OCI-LY3 (cell line): ENCODE data around the gene DDAH2.

Source experiments
- H2AFZ ChIP-seq: fragments of 200-600, 300-600 bp; shearing (Covaris generic); 2 replicates; pipeline ENCODE4 v1.6.0; 2014; ENCODE audit warnings: antibody characterized with exemption, low read depth, low read length
- H3K27ac ChIP-seq: fragments of 200-600, 300-600 bp; sonication (generic); 2 replicates; pipeline ENCODE4 v1.5.1; 2014; ENCODE audit warnings: mild to moderate bottlenecking, low read length, moderate library complexity, mixed read lengths
- H3K27me3 ChIP-seq: fragments of 200-600, 300-600 bp; sonication (generic); 2 replicates; pipeline ENCODE4 v1.6.1; 2014; ENCODE audit warnings: low read depth, low read length, mixed read lengths
- H3K36me3 ChIP-seq: fragments of 200-600, 300-600 bp; sonication (generic); replicated peaks from 2 replicates; pipeline ENCODE3; 2014; ENCODE audit warnings: low read depth, low read length, mixed read lengths
- H3K4me1 ChIP-seq: fragments of 300-600, 200-600 bp; sonication (generic); 2 replicates; pipeline ENCODE4 v1.6.1; 2014; ENCODE audit warnings: low read length, mixed read lengths
- H3K4me2 ChIP-seq: fragments of 200-600, 300-600 bp; sonication (generic); 2 replicates; pipeline ENCODE4 v1.6.1; 2014; ENCODE audit warnings: low read length, mixed read lengths
- H3K4me3 ChIP-seq: fragments of 300-600, 200-600 bp; sonication (generic); 2 replicates; pipeline ENCODE4 v1.5.1; 2014; ENCODE audit warnings: antibody characterized with exemption, mild to moderate bottlenecking, low read length, moderate library complexity
- H3K79me2 ChIP-seq: fragments of 300-600, 200-600 bp; shearing (Covaris generic); 2 replicates; pipeline ENCODE4 v1.6.1; 2014; ENCODE audit warnings: mild to moderate bottlenecking, low read length, mixed read lengths
- H3K9ac ChIP-seq: fragments of 300-600, 200-600 bp; shearing (Covaris generic); 2 replicates; pipeline ENCODE4 v1.6.0; 2014; ENCODE audit warnings: mild to moderate bottlenecking, low read length, moderate library complexity
- H3K9me3 ChIP-seq: fragments of 200-600, 300-600 bp; shearing (Covaris generic); 2 replicates; pipeline ENCODE4 v1.6.1; 2014; ENCODE audit warnings: low read length, mixed read lengths; ENCODE audit not compliant: insufficient read depth
- H4K20me1 ChIP-seq: fragments of 200-600, 300-600 bp; sonication (generic); 2 replicates; pipeline ENCODE4 v1.6.1; 2016; ENCODE audit warnings: low read length, mixed read lengths; ENCODE audit not compliant: insufficient read depth
- EZH2phosphoT487 ChIP-seq: fragments of 200-600 bp; shearing (Covaris generic); IDR thresholded peaks from 2 replicates; pipeline ENCODE4 v1.6.1; 2018; ENCODE audit warnings: antibody characterized with exemption, mixed run types, low read depth
- TF ChIP-seq, protein P1 (sequence below): fragments of 200-600, 300-600 bp; sonication (generic); IDR thresholded peaks from 2 replicates; pipeline ENCODE4 v1.5.1; 2014; ENCODE audit warnings: antibody characterized with exemption, low read length, low read depth

The DDAH2 gene, protein sequence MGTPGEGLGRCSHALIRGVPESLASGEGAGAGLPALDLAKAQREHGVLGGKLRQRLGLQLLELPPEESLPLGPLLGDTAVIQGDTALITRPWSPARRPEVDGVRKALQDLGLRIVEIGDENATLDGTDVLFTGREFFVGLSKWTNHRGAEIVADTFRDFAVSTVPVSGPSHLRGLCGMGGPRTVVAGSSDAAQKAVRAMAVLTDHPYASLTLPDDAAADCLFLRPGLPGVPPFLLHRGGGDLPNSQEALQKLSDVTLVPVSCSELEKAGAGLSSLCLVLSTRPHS

DNA sequence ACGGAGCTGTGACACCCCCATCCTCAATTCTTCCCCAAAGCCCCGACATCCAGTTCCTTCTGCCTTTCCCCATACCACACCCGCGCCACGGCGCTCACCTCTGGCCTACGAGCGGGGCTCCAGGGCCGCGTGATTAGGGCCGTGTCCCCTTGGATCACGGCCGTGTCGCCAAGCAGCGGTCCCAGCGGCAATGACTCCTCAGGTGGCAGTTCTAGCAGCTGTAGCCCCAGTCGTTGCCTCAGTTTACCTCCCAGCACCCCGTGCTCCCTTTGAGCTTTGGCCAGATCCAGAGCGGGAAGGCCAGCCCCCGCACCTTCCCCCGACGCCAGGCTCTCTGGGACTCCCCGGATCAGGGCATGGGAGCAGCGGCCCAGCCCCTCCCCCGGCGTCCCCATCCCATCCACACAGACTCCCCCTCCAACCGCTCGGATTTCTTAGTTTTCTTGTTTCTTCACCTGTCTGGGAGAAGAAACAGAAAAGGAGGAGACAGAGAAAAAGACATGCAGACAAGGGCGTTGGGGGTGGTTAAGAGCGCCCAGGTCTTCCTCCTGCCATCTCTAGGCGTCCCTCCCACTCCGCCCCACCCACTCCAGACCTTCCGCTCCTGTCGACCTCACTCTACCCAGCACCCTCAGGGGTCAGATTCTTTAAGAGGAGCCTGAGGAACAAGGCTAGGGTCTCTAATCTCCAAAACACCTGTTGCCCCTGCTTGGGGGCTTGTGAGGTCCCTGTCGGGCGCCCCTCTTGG, at the start of gene DDAH2:
TSS of gene DDAH2 (minus strand) at position 533 of the 748 bp plus-strand sequence. CDS start at position 395, 138 bp downstream.
- H2AFZ ChIP-seq, result no peak within 1 kb of the TSS
- H3K9me3 ChIP-seq, result no peaks in the 10 kb centered on the region
- H3K9ac ChIP-seq, result no peak within 1 kb of the TSS
- H3K4me1 ChIP-seq, result peaks cover 30% of the 10 kb centered on the region
- peak within 1 kb of the TSS; percentile 48; the same call in 1 of the 2 replicates for H3K4me2 ChIP-seq
- no peak within 1 kb of the TSS for H3K4me3 ChIP-seq
- peaks cover 7% of the 10 kb centered on the region for H4K20me1 ChIP-seq
- peaks cover 6% of the 10 kb centered on the region for H3K79me2 ChIP-seq
- H3K27ac ChIP-seq, result peak within 1 kb of the TSS; percentile 75
- H3K27me3 ChIP-seq, result no peaks in the 10 kb centered on the region
- TF ChIP-seq, protein P1, sequence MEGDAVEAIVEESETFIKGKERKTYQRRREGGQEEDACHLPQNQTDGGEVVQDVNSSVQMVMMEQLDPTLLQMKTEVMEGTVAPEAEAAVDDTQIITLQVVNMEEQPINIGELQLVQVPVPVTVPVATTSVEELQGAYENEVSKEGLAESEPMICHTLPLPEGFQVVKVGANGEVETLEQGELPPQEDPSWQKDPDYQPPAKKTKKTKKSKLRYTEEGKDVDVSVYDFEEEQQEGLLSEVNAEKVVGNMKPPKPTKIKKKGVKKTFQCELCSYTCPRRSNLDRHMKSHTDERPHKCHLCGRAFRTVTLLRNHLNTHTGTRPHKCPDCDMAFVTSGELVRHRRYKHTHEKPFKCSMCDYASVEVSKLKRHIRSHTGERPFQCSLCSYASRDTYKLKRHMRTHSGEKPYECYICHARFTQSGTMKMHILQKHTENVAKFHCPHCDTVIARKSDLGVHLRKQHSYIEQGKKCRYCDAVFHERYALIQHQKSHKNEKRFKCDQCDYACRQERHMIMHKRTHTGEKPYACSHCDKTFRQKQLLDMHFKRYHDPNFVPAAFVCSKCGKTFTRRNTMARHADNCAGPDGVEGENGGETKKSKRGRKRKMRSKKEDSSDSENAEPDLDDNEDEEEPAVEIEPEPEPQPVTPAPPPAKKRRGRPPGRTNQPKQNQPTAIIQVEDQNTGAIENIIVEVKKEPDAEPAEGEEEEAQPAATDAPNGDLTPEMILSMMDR, result no peak; the same call in 1 of the 2 replicates
- no peak for TF ChIP-seq EZH2phosphoT487
- peaks cover 42% of the 10 kb centered on the region for H3K36me3 ChIP-seq

DNA sequence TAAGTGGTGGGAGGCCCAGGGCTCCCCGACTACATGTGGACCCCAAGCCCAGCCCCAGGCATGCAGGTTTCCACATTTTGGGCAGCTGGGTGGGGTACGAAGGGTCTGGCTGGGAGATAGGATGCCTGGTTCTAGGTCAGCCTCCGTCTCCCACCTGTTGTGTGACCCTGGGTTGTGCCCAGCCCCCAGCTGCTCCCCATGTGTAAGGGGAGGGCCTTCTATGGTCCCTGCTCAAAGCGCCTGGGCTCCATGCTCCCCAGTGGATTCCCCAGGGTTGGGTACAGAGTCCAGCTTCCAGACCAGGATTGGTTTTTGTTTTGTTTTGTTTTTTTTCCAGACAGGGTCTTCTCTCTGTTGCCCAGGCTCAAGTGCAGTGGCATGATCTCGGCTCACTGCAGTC, 49.1 kb upstream of the DDAH2 start:
- no peaks in the 10 kb centered on the region for H3K27me3 ChIP-seq
- H3K9ac ChIP-seq, result no peak overlapping the region
- no peaks in the 10 kb centered on the region for H3K79me2 ChIP-seq
- peaks cover 10% of the 10 kb centered on the region for H3K36me3 ChIP-seq
- no peaks in the 10 kb centered on the region for H4K20me1 ChIP-seq
- no peak for TF ChIP-seq EZH2phosphoT487
- TF ChIP-seq, protein P1, result no peak
- H3K4me2 ChIP-seq, result no peak overlapping the region
- no peak overlapping the region for H2AFZ ChIP-seq
- peaks cover 7% of the 10 kb centered on the region for H3K4me1 ChIP-seq
- H3K27ac ChIP-seq, result no peak overlapping the region
- H3K9me3 ChIP-seq, result no peaks in the 10 kb centered on the region
- no peak overlapping the region for H3K4me3 ChIP-seq

DNA sequence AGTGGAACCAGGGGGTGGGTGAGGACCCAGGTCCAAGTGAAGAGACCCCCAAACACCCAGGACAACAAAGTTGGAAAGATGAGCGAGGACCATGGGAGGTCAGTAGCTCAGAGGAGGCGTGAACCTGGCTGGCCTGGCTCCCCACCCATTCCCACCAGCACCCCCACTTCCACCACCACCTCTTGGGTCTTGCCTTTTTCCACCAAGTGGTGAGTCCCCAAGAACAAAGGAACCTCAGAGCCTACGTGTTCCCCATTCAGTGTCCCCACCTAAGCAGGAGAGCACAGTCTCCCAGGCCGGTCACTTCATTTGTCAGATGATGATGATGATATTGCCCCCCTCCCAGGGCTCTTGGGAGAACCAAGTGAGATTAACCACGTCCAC, 48.6 kb upstream of the DDAH2 start:
- no peak for TF ChIP-seq EZH2phosphoT487
- TF ChIP-seq, protein P1, result no peak
- no peak overlapping the region for H3K4me2 ChIP-seq
- no peaks in the 10 kb centered on the region for H4K20me1 ChIP-seq
- no peak overlapping the region for H3K4me3 ChIP-seq
- no peak overlapping the region for H3K9ac ChIP-seq
- H3K79me2 ChIP-seq, result no peaks in the 10 kb centered on the region
- H2AFZ ChIP-seq, result no peak overlapping the region
- H3K4me1 ChIP-seq, result peaks cover 7% of the 10 kb centered on the region
- no peaks in the 10 kb centered on the region for H3K27me3 ChIP-seq
- peaks cover 10% of the 10 kb centered on the region for H3K36me3 ChIP-seq
- H3K27ac ChIP-seq, result no peak overlapping the region
- H3K9me3 ChIP-seq, result no peaks in the 10 kb centered on the region

DNA sequence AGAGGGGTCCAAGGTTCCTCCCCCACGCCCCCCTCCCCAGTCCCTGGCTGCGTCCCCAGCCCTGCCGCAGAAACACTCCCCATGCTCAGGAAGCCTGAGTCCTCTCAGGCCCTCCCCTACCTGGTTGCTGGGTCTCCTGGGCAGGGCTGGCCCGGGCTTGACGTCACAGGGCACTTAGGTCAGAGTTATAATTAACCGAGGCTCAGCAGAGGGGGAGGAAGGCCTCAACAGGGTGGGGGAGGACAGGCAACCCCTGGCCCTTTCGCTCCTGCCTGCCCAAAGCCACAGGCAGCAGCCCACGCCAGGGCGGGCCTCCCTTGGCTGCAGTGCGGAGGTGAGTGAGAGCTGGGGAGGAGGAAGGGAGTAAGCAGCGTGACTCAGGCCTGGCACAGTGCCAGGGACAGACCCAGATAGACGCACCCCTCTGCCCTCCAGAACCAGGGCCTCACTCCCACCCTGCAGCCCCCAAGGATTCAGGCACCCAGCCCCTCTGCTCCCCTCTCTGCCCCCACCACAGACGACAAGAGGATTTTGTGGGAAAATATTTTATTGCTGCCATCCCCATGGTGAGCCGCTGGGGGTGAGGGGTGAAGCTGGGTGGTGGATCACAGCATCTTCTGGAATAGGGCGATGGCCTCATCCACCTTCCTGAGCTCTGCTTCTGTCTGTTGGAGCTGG, 48.0 kb upstream of the DDAH2 start, which contains the start of gene VWA7:
TSS of gene VWA7 (minus strand) at position 340 of the 678 bp plus-strand sequence. CDS start 549 bp downstream, outside the sequence.
- Histone ChIP-seq H3K36me3 (peaks cover 9% of the 10 kb centered on the region), H3K4me1 (peaks cover 7% of the 10 kb centered on the region), H2AFZ (no peak within 1 kb of the TSS), H3K27ac (no peak within 1 kb of the TSS), H3K27me3 (no peaks in the 10 kb centered on the region), H3K4me3 (no peak within 1 kb of the TSS), H3K9ac (no peak within 1 kb of the TSS), H4K20me1 (no peaks in the 10 kb centered on the region), H3K4me2 (0 out of 2 replicates have a peak within 1 kb of the TSS, but pooled peaks have one; percentile 11), H3K79me2 (no peaks in the 10 kb centered on the region), H3K9me3 (no peaks in the 10 kb centered on the region)
- TF ChIP-seq, protein P1, result no peak
- no peak for TF ChIP-seq EZH2phosphoT487
